Thoracic aorta (tissue), 2 donors: ENCODE data around the gene HNRNPL. TPM values are rescaled to one million over a fixed set of nuclear protein-coding genes. Genes with fewer than 3 reads are reported as not detected.

Experiments
- ATAC-seq: fragments of 150-250 bp; one replicate; pipeline ENCODE4 v1.8.0; 2017; ENCODE audit warnings: low read depth; ENCODE audit not compliant: insufficient number of reproducible peaks, low FRiP score
- DNase-seq: peaks from one replicate; pipeline ENCODE4 v3.0.0-alpha.2; 2020; ENCODE audit warnings: low spot score
- H3K27ac ChIP-seq, 2 donors: fragments of 200-600 bp; sonication (generic); 1 replicate in 1 of 2; 2 replicates in 1 of 2; pipeline ENCODE4 v1.5.1; 2016; ENCODE audit warnings: mild to moderate bottlenecking in 2 of 2, moderate library complexity in 2 of 2
- H3K27me3 ChIP-seq: fragments of 200-600 bp; sonication (generic); replicated peaks from 2 replicates; pipeline ENCODE4 v1.6.0; 2016; ENCODE audit warnings: mild to moderate bottlenecking; ENCODE audit not compliant: insufficient read depth
- H3K36me3 ChIP-seq: fragments of 200-600 bp; sonication (generic); one replicate; pipeline ENCODE4 v1.5.1; 2016
- H3K4me1 ChIP-seq, 2 donors: fragments of 200-600 bp; sonication (generic); 1 replicate in 1 of 2; 2 replicates in 1 of 2; pipeline versions ENCODE4 v1.5.1 to v1.6.0; 2016; ENCODE audit warnings: low read depth in 2 of 2, mild to moderate bottlenecking in 1 of 2; ENCODE audit not compliant: control insufficient read depth in 1 of 2
- H3K4me3 ChIP-seq: fragments of 200-600 bp; sonication (generic); 2 replicates; pipeline ENCODE4 v1.5.1; 2016; ENCODE audit warnings: mild to moderate bottlenecking
- H3K9me3 ChIP-seq: fragments of 200-600 bp; sonication (generic); 2 replicates; pipeline ENCODE4 v1.5.1; 2016
- CTCF ChIP-seq: fragments of 200-600 bp; sonication (generic); IDR thresholded peaks from one replicate; pipeline ENCODE4 v1.5.1; 2019; ENCODE audit warnings: antibody characterized with exemption
- total RNA-seq, 2 donors: library from RNA; depleted of rRNA; stranded (reverse); fragments of >200 nt; gene quantifications; one replicate each; pipeline versions ENCODE4 v1.1.0 to v1.2.3, GENCODE V29; 2016

HNRNPL gene
- total RNA-seq, 2 donors from 2014 or later = 153 to 167 TPM

- no peaks in the 10 kb centered on the region for H3K27me3 ChIP-seq
- peak overlapping the region; percentile 100 for H3K4me3 ChIP-seq
- DNase-seq = no peak
- no peak for TF ChIP-seq CTCF
- H3K36me3 ChIP-seq = peaks cover 14% of the 10 kb centered on the region
- H3K4me1 ChIP-seq = peaks cover 27 to 49% of the 10 kb centered on the region in 2 donors
- ATAC-seq = no peak
- H3K27ac ChIP-seq = peak overlapping the region; percentile 97 to 100
- no peaks in the 10 kb centered on the region for H3K9me3 ChIP-seq
These were observed 1.3 kb upstream of the HNRNPL start for GRCh38 chr19:38850976-38851621.

GRCh38 chr19:38850436-38850975 lies 720 bp upstream of the HNRNPL start:
- peak; percentile 49 for TF ChIP-seq CTCF
- no peaks in the 10 kb centered on the region for H3K27me3 ChIP-seq
- peak overlapping the region; percentile 97 to 100 for H3K27ac ChIP-seq
- H3K36me3 ChIP-seq = peaks cover 20% of the 10 kb centered on the region
- peak overlapping the region; percentile 100 for H3K4me3 ChIP-seq
- ATAC-seq (peak; percentile 94), DNase-seq (no peak)
- peaks cover 28 to 54% of the 10 kb centered on the region in 2 donors for H3K4me1 ChIP-seq
- no peaks in the 10 kb centered on the region for H3K9me3 ChIP-seq

GRCh38 chr19:38849147-38849859 lies 483 bp downstream of the HNRNPL start:
- Histone ChIP-seq H3K27me3 (no peaks in the 10 kb centered on the region), H3K36me3 (peaks cover 32% of the 10 kb centered on the region), H3K4me3 (peak overlapping the region; percentile 100), H3K9me3 (no peaks in the 10 kb centered on the region), H3K27ac (peak overlapping the region; percentile 100), H3K4me1 (peaks cover 28 to 58% of the 10 kb centered on the region in 2 donors)
- no peak for TF ChIP-seq CTCF
- peak; percentile 32 for ATAC-seq
- peak; percentile 90 for DNase-seq

- peak overlapping the region; percentile 100 for H3K27ac ChIP-seq
- H3K4me1 ChIP-seq = peaks cover 28 to 56% of the 10 kb centered on the region in 2 donors
- DNase-seq (no peak), ATAC-seq (no peak)
- H3K27me3 ChIP-seq = no peaks in the 10 kb centered on the region
- no peaks in the 10 kb centered on the region for H3K9me3 ChIP-seq
- peaks cover 40% of the 10 kb centered on the region for H3K36me3 ChIP-seq
- TF ChIP-seq CTCF = no peak
- H3K4me3 ChIP-seq = peak overlapping the region; percentile 100
These were observed 1.3 kb downstream of the HNRNPL start for GRCh38 chr19:38848299-38849146.
